PC-3 (cell line): ENCODE measurements around the gene SRPRA.

ENCODE experiments used
- EZH2 ChIP-seq: fragments of 300-600 bp; sonication (generic); IDR thresholded peaks from one replicate; pipeline ENCODE4 v1.6.1; 2017; ENCODE audit warnings: antibody characterized with exemption, mild to moderate bottlenecking, low read length; ENCODE audit not compliant: unreplicated experiment
- TF ChIP-seq, protein P1 (sequence below): fragments of 300-600 bp; sonication (generic); conservative IDR thresholded peaks from 2 replicates; pipeline ENCODE4 v1.5.1; 2017; ENCODE audit warnings: antibody characterized with exemption, low read depth, mild to moderate bottlenecking, low read length

DNA sequence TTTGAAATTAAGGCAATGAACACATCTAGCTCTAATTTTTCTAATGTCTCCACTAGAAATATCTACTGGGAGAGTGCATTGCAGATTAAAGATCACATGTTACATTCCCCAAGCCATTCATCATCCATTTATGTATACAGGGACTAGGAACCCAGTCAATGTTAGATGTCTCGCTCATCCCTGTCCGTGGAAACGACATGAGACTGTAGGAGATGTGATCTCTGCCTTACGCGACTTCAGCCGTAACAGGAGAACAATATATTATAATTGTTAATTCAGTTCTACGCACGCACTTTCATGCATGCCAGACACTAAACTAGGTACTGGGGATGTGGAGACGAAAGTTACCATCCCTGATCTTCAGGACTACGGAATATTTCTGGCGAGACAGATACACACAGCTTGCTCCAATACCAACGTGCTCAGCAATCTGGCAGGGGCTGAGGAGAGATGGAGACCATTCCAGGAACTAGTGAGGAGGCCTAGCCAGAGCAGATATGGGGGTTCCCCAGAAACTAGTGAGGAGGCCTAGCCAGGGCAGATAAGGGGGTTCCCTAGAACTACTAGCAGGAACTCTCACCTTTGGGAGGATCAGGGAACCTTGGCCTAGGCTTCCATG lies 35.9 kb upstream of the SRPRA start:
- TF ChIP-seq, protein P1, sequence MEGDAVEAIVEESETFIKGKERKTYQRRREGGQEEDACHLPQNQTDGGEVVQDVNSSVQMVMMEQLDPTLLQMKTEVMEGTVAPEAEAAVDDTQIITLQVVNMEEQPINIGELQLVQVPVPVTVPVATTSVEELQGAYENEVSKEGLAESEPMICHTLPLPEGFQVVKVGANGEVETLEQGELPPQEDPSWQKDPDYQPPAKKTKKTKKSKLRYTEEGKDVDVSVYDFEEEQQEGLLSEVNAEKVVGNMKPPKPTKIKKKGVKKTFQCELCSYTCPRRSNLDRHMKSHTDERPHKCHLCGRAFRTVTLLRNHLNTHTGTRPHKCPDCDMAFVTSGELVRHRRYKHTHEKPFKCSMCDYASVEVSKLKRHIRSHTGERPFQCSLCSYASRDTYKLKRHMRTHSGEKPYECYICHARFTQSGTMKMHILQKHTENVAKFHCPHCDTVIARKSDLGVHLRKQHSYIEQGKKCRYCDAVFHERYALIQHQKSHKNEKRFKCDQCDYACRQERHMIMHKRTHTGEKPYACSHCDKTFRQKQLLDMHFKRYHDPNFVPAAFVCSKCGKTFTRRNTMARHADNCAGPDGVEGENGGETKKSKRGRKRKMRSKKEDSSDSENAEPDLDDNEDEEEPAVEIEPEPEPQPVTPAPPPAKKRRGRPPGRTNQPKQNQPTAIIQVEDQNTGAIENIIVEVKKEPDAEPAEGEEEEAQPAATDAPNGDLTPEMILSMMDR: no peak
- no peak for TF ChIP-seq EZH2
